ENCODE measurements around the gene DAB1.

The DAB1 gene

DNA sequence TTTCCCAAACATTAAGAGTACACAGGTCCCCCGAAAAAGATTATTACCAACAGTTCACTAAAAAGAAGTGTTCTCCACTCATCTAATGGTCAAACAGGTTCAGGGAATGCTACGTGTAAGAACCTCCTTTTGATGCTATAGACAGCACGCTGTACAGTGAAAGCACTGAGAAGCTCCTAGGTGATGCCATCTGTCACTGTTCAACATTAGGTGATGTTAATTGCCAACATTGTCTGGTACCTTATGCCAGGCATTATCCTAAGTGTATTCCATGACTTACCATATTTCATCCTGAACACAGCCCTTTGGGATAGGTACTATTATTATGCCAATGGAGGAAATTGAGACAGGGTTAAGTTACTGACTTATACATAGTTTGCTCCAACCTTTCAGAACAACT is 82.1 kb downstream of the DAB1 start:
- H3K4me3 ChIP-seq (ENCODE audit: low read length) = no peak overlapping the region
- H3K9me3 ChIP-seq (ENCODE audit: control insufficient read depth, insufficient read depth, low read length) = no peaks in the 10 kb centered on the region
- TF ChIP-seq CTCF (IDR thresholded peaks at IDR 0.05; ENCODE audit: low read depth, low read length, poor library complexity, severe bottlenecking) = no peak
- H4K20me1 ChIP-seq (ENCODE audit: control insufficient read depth, insufficient read depth, low read depth, low read length) = no peaks in the 10 kb centered on the region
- H3K4me1 ChIP-seq (ENCODE audit: control insufficient read depth, low read length) = no peaks in the 10 kb centered on the region
- no peak overlapping the region for H3K4me2 ChIP-seq (ENCODE audit: low read length)
- H3K27ac ChIP-seq (ENCODE audit: low read depth, low read length) = no peak overlapping the region
- H3K9me2 ChIP-seq (replicated peaks; ENCODE audit: control insufficient read depth, low read length) = no peaks in the 10 kb centered on the region
- no peaks in the 10 kb centered on the region for H3K79me2 ChIP-seq (ENCODE audit: control insufficient read depth, low read length)
- H3K36me3 ChIP-seq (ENCODE audit: control insufficient read depth, low read length) = no peaks in the 10 kb centered on the region
- H3F3A ChIP-seq (ENCODE audit: control insufficient read depth, insufficient read depth) = no peaks in the 10 kb centered on the region
- H3K27me3 ChIP-seq (ENCODE audit: control insufficient read depth, low read length) = no peaks in the 10 kb centered on the region

GRCh38 chr1:57340334-57341070 is 83.4 kb downstream of the DAB1 start:
- H3K9me3 ChIP-seq (ENCODE audit: control insufficient read depth, insufficient read depth, low read length) = no peaks in the 10 kb centered on the region
- H3K79me2 ChIP-seq (ENCODE audit: control insufficient read depth, low read length) = no peaks in the 10 kb centered on the region
- no peak overlapping the region for H3K4me3 ChIP-seq (ENCODE audit: low read length)
- H3K4me2 ChIP-seq (ENCODE audit: low read length) = no peak overlapping the region
- no peaks in the 10 kb centered on the region for H3K27me3 ChIP-seq (ENCODE audit: control insufficient read depth, low read length)
- no peak for TF ChIP-seq CTCF (IDR thresholded peaks at IDR 0.05; ENCODE audit: low read depth, low read length, poor library complexity, severe bottlenecking)
- TF ChIP-seq EZH2phosphoT487 (IDR thresholded peaks at IDR 0.05; ENCODE audit: borderline replicate concordance, low read length) = no peak
- H4K20me1 ChIP-seq (ENCODE audit: control insufficient read depth, insufficient read depth, low read depth, low read length) = no peaks in the 10 kb centered on the region
- H3K27ac ChIP-seq (ENCODE audit: low read depth, low read length) = no peak overlapping the region
- no peaks in the 10 kb centered on the region for H3K36me3 ChIP-seq (ENCODE audit: control insufficient read depth, low read length)
- no peaks in the 10 kb centered on the region for H3K4me1 ChIP-seq (ENCODE audit: control insufficient read depth, low read length)
- no peaks in the 10 kb centered on the region for H3K9me2 ChIP-seq (replicated peaks; ENCODE audit: control insufficient read depth, low read length)
- no peaks in the 10 kb centered on the region for H3F3A ChIP-seq (ENCODE audit: control insufficient read depth, insufficient read depth)

DNA sequence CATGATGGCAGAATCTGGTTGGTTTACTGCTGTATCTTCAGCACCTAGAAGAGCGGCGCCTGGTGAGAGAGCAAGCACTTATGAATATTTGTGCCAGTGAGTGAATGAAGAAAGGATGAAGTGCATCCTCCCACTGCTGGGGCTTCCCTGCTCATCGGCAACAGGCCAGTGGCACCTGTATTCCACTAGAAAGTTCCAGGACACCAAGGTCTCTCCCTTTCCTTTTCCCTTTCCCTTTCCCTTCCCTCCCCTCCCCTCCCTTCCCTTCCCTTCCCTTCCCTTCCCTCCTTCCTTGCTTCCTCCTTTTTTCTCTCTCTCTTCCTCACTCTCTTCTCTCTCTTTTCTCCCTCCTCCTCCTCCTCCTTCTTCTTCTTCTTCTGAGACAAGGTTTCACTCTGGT is 86.2 kb downstream of the DAB1 start:
- H3K27me3 ChIP-seq (ENCODE audit: control insufficient read depth, low read length) = no peaks in the 10 kb centered on the region
- H3K27ac ChIP-seq (ENCODE audit: low read depth, low read length) = no peak overlapping the region
- H3K79me2 ChIP-seq (ENCODE audit: control insufficient read depth, low read length) = no peaks in the 10 kb centered on the region

More for the DNA sequence above, 86.2 kb downstream of the DAB1 start:
- no peaks in the 10 kb centered on the region for H3K9me2 ChIP-seq (replicated peaks; ENCODE audit: control insufficient read depth, low read length)
- no peaks in the 10 kb centered on the region for H3K9me3 ChIP-seq (ENCODE audit: control insufficient read depth, insufficient read depth, low read length)
- no peak for TF ChIP-seq CTCF (IDR thresholded peaks at IDR 0.05; ENCODE audit: low read depth, low read length, poor library complexity, severe bottlenecking)
- no peak for TF ChIP-seq EZH2phosphoT487 (IDR thresholded peaks at IDR 0.05; ENCODE audit: borderline replicate concordance, low read length)
- H3F3A ChIP-seq (ENCODE audit: control insufficient read depth, insufficient read depth) = no peaks in the 10 kb centered on the region
- H3K36me3 ChIP-seq (ENCODE audit: control insufficient read depth, low read length) = no peaks in the 10 kb centered on the region
- no peaks in the 10 kb centered on the region for H3K4me1 ChIP-seq (ENCODE audit: control insufficient read depth, low read length)
- no peak overlapping the region for H3K4me3 ChIP-seq (ENCODE audit: low read length)
- H4K20me1 ChIP-seq (ENCODE audit: control insufficient read depth, insufficient read depth, low read depth, low read length) = no peaks in the 10 kb centered on the region
- H3K4me2 ChIP-seq (ENCODE audit: low read length) = no peak overlapping the region

All from DOHH2 (cell line).